Lower lobe of right lung (tissue), 2 donors: ENCODE measurements around the gene WDR1. TPM values are rescaled to one million over a fixed set of nuclear protein-coding genes. Genes with fewer than 3 reads are reported as not detected.

Experiments used
- ATAC-seq, 2 donors: fragments of 200-7000 bp; cut with Tn5 transposase; one replicate each; pipeline ENCODE4 v1.9.1; 2020 to 2022; ENCODE audit warnings: mild to moderate bottlenecking in 2 of 2, moderate library complexity in 2 of 2
- DNase-seq: peaks from one replicate; pipeline ENCODE4 v3.0.0-alpha.2; 2020
- H3K27ac ChIP-seq: fragments of 200-600 bp; one replicate; pipeline ENCODE4 v1.8.0; 2022
- H3K27me3 ChIP-seq: fragments of 200-600 bp; one replicate; pipeline ENCODE4 v1.8.0; 2022; ENCODE audit warnings: low read depth
- H3K36me3 ChIP-seq: fragments of 200-600 bp; one replicate; pipeline ENCODE4 v1.8.0; 2022; ENCODE audit warnings: mild to moderate bottlenecking
- H3K4me1 ChIP-seq: fragments of 200-600 bp; one replicate; pipeline ENCODE4 v1.8.0; 2022
- H3K4me3 ChIP-seq: fragments of 200-600 bp; one replicate; pipeline ENCODE4 v1.8.0; 2022; ENCODE audit warnings: mild to moderate bottlenecking
- H3K9me3 ChIP-seq: fragments of 200-600 bp; one replicate; pipeline ENCODE4 v1.8.0; 2022
- intact Hi-C: fragments of 100-400 bp; cut with DNase I; formaldehyde crosslinking; loops from one replicate; pipeline ENCODE4 v1.11.0; 2022
- total RNA-seq: library from RNA; stranded (reverse); fragmentation: NEBNext Ultra II Directional; extraction: Animal tissue kit (Norgen Biotek cat#: 25700); gene quantifications from one replicate; pipeline ENCODE4 v1.2.1, GENCODE V29; 2021
- TF ChIP-seq, protein P1 (sequence below): fragments of 200-600 bp; IDR thresholded peaks from one replicate; pipeline ENCODE4 v1.8.0; 2022; ENCODE audit warnings: antibody characterized with exemption, mild to moderate bottlenecking
- donor health status: DM: no; HTN: yes; CAD: no; lungs with severe emphysema.

WDR1 gene
- total RNA-seq, 1 donor from 2014 or later = 233 TPM

GRCh38 chr4:10154241-10154640 lies 37.6 kb upstream of the WDR1 start:
- no peak for DNase-seq
- Histone ChIP-seq H3K36me3 (no peaks in the 10 kb centered on the region), H3K27me3 (no peaks in the 10 kb centered on the region), H3K4me3 (no peak overlapping the region), H3K27ac (no peak overlapping the region), H3K4me1 (no peaks in the 10 kb centered on the region), H3K9me3 (no peaks in the 10 kb centered on the region)
- no peak for ATAC-seq
- TF ChIP-seq, protein P1, sequence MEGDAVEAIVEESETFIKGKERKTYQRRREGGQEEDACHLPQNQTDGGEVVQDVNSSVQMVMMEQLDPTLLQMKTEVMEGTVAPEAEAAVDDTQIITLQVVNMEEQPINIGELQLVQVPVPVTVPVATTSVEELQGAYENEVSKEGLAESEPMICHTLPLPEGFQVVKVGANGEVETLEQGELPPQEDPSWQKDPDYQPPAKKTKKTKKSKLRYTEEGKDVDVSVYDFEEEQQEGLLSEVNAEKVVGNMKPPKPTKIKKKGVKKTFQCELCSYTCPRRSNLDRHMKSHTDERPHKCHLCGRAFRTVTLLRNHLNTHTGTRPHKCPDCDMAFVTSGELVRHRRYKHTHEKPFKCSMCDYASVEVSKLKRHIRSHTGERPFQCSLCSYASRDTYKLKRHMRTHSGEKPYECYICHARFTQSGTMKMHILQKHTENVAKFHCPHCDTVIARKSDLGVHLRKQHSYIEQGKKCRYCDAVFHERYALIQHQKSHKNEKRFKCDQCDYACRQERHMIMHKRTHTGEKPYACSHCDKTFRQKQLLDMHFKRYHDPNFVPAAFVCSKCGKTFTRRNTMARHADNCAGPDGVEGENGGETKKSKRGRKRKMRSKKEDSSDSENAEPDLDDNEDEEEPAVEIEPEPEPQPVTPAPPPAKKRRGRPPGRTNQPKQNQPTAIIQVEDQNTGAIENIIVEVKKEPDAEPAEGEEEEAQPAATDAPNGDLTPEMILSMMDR = no peak
- intact Hi-C loops = no loop called here

DNA sequence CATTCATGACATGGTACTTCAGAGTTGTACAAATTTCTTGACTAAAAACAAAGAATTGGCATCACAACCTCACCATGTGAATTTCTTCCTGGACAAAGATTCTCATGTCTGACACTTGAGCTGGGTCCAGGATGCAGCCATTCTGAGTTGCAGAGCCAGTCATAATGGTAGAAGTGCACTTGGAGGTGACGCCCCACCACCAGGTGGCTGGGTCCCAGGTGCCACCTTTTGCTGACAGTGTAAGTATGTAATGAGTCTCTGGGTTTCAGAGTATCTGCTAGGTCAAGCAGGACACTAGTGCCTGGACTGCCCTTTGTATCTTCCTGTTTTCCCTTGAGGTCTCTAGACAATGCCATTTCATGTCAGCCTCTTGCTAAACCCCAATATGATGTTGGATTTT lies 36.6 kb upstream of the WDR1 start:
- intact Hi-C loops = no loop called here
- ATAC-seq (no peak), DNase-seq (no peak)
- no peak overlapping the region for H3K27ac ChIP-seq
- TF ChIP-seq, protein P1 = no peak
- no peak overlapping the region for H3K4me3 ChIP-seq
- H3K4me1 ChIP-seq = no peaks in the 10 kb centered on the region
- H3K36me3 ChIP-seq = no peaks in the 10 kb centered on the region
- H3K9me3 ChIP-seq = no peaks in the 10 kb centered on the region
- no peaks in the 10 kb centered on the region for H3K27me3 ChIP-seq

DNA sequence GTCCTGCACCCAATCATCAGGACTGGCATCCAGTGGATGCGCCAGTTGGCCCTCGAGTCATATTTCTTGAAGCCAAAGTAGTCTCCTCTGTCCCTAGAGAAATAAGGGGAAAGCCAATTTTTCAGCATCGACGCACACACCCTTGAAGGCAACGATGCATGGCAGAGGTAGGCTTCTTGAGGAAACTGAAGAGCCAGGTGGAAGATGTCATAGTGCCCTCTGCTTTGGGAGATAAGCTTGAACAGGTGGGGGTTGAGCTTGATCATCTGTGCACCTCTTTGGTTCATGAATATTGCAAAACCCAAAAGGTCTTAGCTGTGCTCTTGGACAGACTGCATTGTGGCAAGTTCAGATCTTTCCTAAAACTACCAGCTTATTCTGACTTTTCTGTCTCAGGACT lies 34.6 kb upstream of the WDR1 start:
- no peak for DNase-seq
- H3K4me3 ChIP-seq = no peak overlapping the region
- H3K9me3 ChIP-seq = no peaks in the 10 kb centered on the region
- intact Hi-C loops = no loop called here
- H3K4me1 ChIP-seq = no peaks in the 10 kb centered on the region
- no peak overlapping the region for H3K27ac ChIP-seq
- no peaks in the 10 kb centered on the region for H3K36me3 ChIP-seq
- no peaks in the 10 kb centered on the region for H3K27me3 ChIP-seq
- ATAC-seq = no peak
- TF ChIP-seq, protein P1 = no peak

GRCh38 chr4:10144966-10145365 lies 28.4 kb upstream of the WDR1 start:
- Histone ChIP-seq H3K4me3 (no peak overlapping the region), H3K27me3 (no peaks in the 10 kb centered on the region), H3K4me1 (no peaks in the 10 kb centered on the region), H3K9me3 (no peaks in the 10 kb centered on the region), H3K27ac (no peak overlapping the region), H3K36me3 (no peaks in the 10 kb centered on the region)
- intact Hi-C loops = no loop called here
- ATAC-seq = no peak
- DNase-seq = no peak
- TF ChIP-seq, protein P1 = no peak

DNA sequence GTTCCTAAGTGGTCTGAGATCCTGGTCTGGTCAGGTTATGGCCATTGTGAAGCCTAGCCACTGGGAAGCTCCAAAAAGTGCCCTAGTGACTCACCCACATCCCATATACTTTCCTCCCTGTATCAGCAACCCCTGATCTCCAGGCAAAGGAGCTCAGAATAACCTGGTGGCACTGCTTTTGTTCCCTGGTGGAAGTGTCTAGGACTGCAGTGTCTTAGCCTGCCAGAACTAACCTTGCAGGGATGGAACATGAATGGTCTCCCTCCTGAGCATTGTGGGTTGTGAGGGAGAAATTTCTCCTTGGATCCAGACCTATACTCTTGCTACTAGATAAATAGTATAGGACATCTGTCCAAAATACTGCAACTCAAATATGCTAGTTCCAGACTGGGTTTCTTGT lies 27.9 kb upstream of the WDR1 start:
- H3K4me3 ChIP-seq = no peak overlapping the region
- no peaks in the 10 kb centered on the region for H3K27me3 ChIP-seq
- DNase-seq (no peak), ATAC-seq (no peak)
- intact Hi-C loops = no loop called here
- no peaks in the 10 kb centered on the region for H3K9me3 ChIP-seq
- TF ChIP-seq, protein P1 = no peak
- no peaks in the 10 kb centered on the region for H3K36me3 ChIP-seq
- no peaks in the 10 kb centered on the region for H3K4me1 ChIP-seq
- H3K27ac ChIP-seq = no peak overlapping the region

GRCh38 chr4:10143171-10143570 lies 26.6 kb upstream of the WDR1 start:
- Histone ChIP-seq H3K9me3 (no peaks in the 10 kb centered on the region), H3K4me3 (no peak overlapping the region), H3K4me1 (no peaks in the 10 kb centered on the region), H3K36me3 (no peaks in the 10 kb centered on the region), H3K27ac (no peak overlapping the region), H3K27me3 (no peaks in the 10 kb centered on the region)
- ATAC-seq = no peak
- TF ChIP-seq, protein P1 = no peak
- DNase-seq = no peak
- intact Hi-C loops = no loop called here
